B cell (primary cell): ENCODE results near the gene GFAP. TPM values are rescaled to one million over a fixed set of nuclear protein-coding genes. Genes with fewer than 3 reads are reported as not detected.

Source experiments
- ATAC-seq: fragments of 200-7000 bp; cut with Tn5 transposase; one replicate; pipeline ENCODE4 v1.10.0; 2021; ENCODE audit warnings: low read depth, mild to moderate bottlenecking, moderate number of reproducible peaks, moderate library complexity
- CTCF ChIA-PET: fragments of 350-600 bp; sonication (Branson Sonifier 250); formaldehyde crosslinking; loops from one replicate; lab custom pipeline; 2021; ENCODE audit warnings: antibody characterized with exemption, inconsistent platforms; lab: Charles Lee
- POLR2A ChIA-PET: fragments of 350-600 bp; sonication (Branson Sonifier 250); formaldehyde crosslinking; loops from one replicate; lab custom pipeline; 2021; ENCODE audit warnings: antibody characterized with exemption; lab: Charles Lee
- DNase-seq: peaks from one replicate; pipeline ENCODE4 v3.0.0; 2013
- H2AFZ ChIP-seq: 2 replicates; pipeline ENCODE4 v1.6.1; 2012; ENCODE audit warnings: mild to moderate bottlenecking, low read depth, low read length; ENCODE audit not compliant: insufficient read depth, poor library complexity, severe bottlenecking
- H3K27ac ChIP-seq, 2 donors: 1 replicate in 1 of 2; 2 replicates in 1 of 2; pipeline ENCODE4 v1.5.1; 2012 to 2013; ENCODE audit warnings: low read length in 2 of 2, mild to moderate bottlenecking in 2 of 2, moderate library complexity in 1 of 2
- H3K27me3 ChIP-seq, 4 experiments: fragments of 200-600 bp in 1 of 4; sonication (generic) in 1 of 4; replicated peaks in 1 of 4; 1 replicate in 2 of 4; 2 replicates in 2 of 4; pipeline versions ENCODE4 v1.6.1 to v1.7.0; 2013 to 2016; ENCODE audit warnings: low read length in 3 of 4, mild to moderate bottlenecking in 2 of 4, mixed read lengths in 1 of 4, moderate library complexity in 1 of 4; ENCODE audit not compliant: insufficient read depth in 4 of 4, control insufficient read depth in 3 of 4; ENCODE audit errors: control extremely low read depth in 1 of 4
- H3K36me3 ChIP-seq, 2 experiments: replicated peaks in 1 of 2; 1 replicate in 1 of 2; 2 replicates in 1 of 2; pipeline versions ENCODE4 v1.6.1 to v1.7.1; 2013; ENCODE audit warnings: low read length in 1 of 2; ENCODE audit not compliant: insufficient read depth in 2 of 2, control insufficient read depth in 1 of 2; ENCODE audit errors: control extremely low read depth in 1 of 2, extremely low read depth in 1 of 2
- H3K4me1 ChIP-seq, 2 donors: fragments of 200-600 bp in 1 of 2; sonication (generic) in 1 of 2; 1 replicate in 1 of 2; 2 replicates in 1 of 2; pipeline versions ENCODE4 v1.5.1 to v1.6.1; 2013 to 2017; ENCODE audit warnings: low read length in 2 of 2; ENCODE audit not compliant: control insufficient read depth in 2 of 2, insufficient read depth in 2 of 2
- H3K4me2 ChIP-seq: replicated peaks from 2 replicates; pipeline ENCODE3; 2012; ENCODE audit warnings: mild to moderate bottlenecking, low read depth, low read length; ENCODE audit not compliant: poor library complexity, severe bottlenecking
- H3K4me3 ChIP-seq, 5 experiments: fragments of 200-600 bp in 1 of 5; sonication (generic) in 1 of 5; 1 replicate in 3 of 5; 2 replicates in 2 of 5; pipeline versions ENCODE4 v1.5.1 to v1.7.0; 2011 to 2016; ENCODE audit warnings: low read length in 4 of 5, mild to moderate bottlenecking in 4 of 5, low read depth in 2 of 5, control low read depth in 1 of 5, moderate library complexity in 1 of 5; ENCODE audit not compliant: insufficient read depth in 1 of 5; ENCODE audit errors: control extremely low read depth in 1 of 5, extremely low read depth in 1 of 5
- H3K79me2 ChIP-seq: fragments of 200-600 bp; sonication (generic); one replicate; pipeline ENCODE4 v1.6.0; 2016; ENCODE audit warnings: low read length; ENCODE audit not compliant: control insufficient read depth, insufficient read depth
- H3K9ac ChIP-seq: fragments of 200-600 bp; sonication (generic); 2 replicates; pipeline ENCODE4 v1.6.1; 2017; ENCODE audit warnings: mild to moderate bottlenecking, low read length, moderate library complexity
- H3K9me3 ChIP-seq, 3 donors: one replicate each; pipeline versions ENCODE4 v1.6.1 to v1.7.1; 2013; ENCODE audit warnings: low read length in 2 of 3; ENCODE audit not compliant: control insufficient read depth in 2 of 3, insufficient read depth in 1 of 3; ENCODE audit errors: control extremely low read depth in 1 of 3
- H4K20me1 ChIP-seq: 2 replicates; pipeline ENCODE4 v1.6.0; 2012; ENCODE audit warnings: mild to moderate bottlenecking, low read length; ENCODE audit not compliant: insufficient read depth, control insufficient read depth, poor library complexity, severe bottlenecking
- H3K27ac Mint-ChIP-seq: one replicate; pipeline ENCODE4 v1.8.0; 2021; ENCODE audit warnings: mixed read lengths
- H3K27me3 Mint-ChIP-seq: one replicate; pipeline ENCODE4 v1.8.0; 2021; ENCODE audit warnings: mixed read lengths
- H3K4me1 Mint-ChIP-seq: one replicate; pipeline ENCODE4 v1.8.0; 2021; ENCODE audit warnings: mixed read lengths
- H3K4me3 Mint-ChIP-seq: one replicate; pipeline ENCODE4 v1.8.0; 2021; ENCODE audit warnings: mixed read lengths
- H3K9me3 Mint-ChIP-seq: one replicate; pipeline ENCODE4 v1.8.0; 2022; ENCODE audit warnings: mixed read lengths; ENCODE audit not compliant: insufficient read depth
- EZH2 ChIP-seq: IDR thresholded peaks from 2 replicates; pipeline ENCODE4 v1.6.1; 2012; ENCODE audit warnings: borderline replicate concordance, low read depth, mild to moderate bottlenecking, moderate library complexity, low read length; ENCODE audit not compliant: insufficient read depth, poor library complexity, severe bottlenecking
- WGBS: methylation state at CpG from one replicate; pipeline ENCODE4 v1.1.5; 2013; ENCODE audit warnings: missing lambda C conversion rate; ENCODE audit not compliant: insufficient coverage; 5-methylcytosine and 5-hydroxymethylcytosine counted together
- intact Hi-C: fragments of 100-400 bp; cut with micrococcal nuclease; formaldehyde crosslinking; loops from one replicate; pipeline ENCODE4 v1.10.0; 2022
- polyA plus RNA-seq: library from polyadenylated mRNA; depleted of rRNA; stranded (reverse); fragments of >200 nt; gene quantifications from 2 replicates; pipeline ENCODE4 v1.2.3, GENCODE V29; 2012
- total RNA-seq, 2 donors: library from RNA; stranded (reverse); fragments of 120-200 nt in 1 of 2; gene quantifications; 1 replicate in 1 of 2; 2 replicates in 1 of 2; pipeline versions ENCODE4 v1.2.3 to v1.2.4, GENCODE V29; 2013 to 2022
- TF ChIP-seq, protein P1 (sequence below): fragments of 200-600 bp; IDR thresholded peaks from one replicate; pipeline ENCODE4 v1.8.0; 2022; ENCODE audit warnings: antibody characterized with exemption, mild to moderate bottlenecking

GFAP gene
- total and polyA plus RNA-seq, 2 donors (not counting 1 experiment from before 2014, with no cell fraction given) = not detected

- DNase-seq = no peak
- H2AFZ ChIP-seq = no peak overlapping the region
- peaks cover 11% of the 10 kb centered on the region for H3K79me2 ChIP-seq
- Mint-ChIP-seq H3K4me3 (no peak overlapping the region), H3K27me3 (peaks cover 11% of the 10 kb centered on the region), H3K27ac (no peak overlapping the region), H3K4me1 (peaks cover 19% of the 10 kb centered on the region), H3K9me3 (no peaks in the 10 kb centered on the region)
- peaks cover 13 to 15% of the 10 kb centered on the region in 2 donors for H3K4me1 ChIP-seq
- WGBS = 93% methylated on average over 2 of the region's 8 CpGs
- intact Hi-C loops = no loop called here
- CTCF ChIA-PET = interaction anchor here (0.8 kb wide), 1 partner anchor 146 kb away, joined by 4 read pairs; no protein-coding TSS in a partner anchor
- ATAC-seq = no peak
- peaks cover 0 to 3% (median 0%) of the 10 kb centered on the region in 4 experiments for H3K27me3 ChIP-seq
- H3K36me3 ChIP-seq = no peaks in the 10 kb centered on the region
- H3K9me3 ChIP-seq = no peaks in the 10 kb centered on the region
- H3K27ac ChIP-seq = no peak overlapping the region
- no peak overlapping the region for H3K4me3 ChIP-seq
- H3K4me2 ChIP-seq = no peak overlapping the region
- no peak overlapping the region for H3K9ac ChIP-seq
- TF ChIP-seq, protein P1, sequence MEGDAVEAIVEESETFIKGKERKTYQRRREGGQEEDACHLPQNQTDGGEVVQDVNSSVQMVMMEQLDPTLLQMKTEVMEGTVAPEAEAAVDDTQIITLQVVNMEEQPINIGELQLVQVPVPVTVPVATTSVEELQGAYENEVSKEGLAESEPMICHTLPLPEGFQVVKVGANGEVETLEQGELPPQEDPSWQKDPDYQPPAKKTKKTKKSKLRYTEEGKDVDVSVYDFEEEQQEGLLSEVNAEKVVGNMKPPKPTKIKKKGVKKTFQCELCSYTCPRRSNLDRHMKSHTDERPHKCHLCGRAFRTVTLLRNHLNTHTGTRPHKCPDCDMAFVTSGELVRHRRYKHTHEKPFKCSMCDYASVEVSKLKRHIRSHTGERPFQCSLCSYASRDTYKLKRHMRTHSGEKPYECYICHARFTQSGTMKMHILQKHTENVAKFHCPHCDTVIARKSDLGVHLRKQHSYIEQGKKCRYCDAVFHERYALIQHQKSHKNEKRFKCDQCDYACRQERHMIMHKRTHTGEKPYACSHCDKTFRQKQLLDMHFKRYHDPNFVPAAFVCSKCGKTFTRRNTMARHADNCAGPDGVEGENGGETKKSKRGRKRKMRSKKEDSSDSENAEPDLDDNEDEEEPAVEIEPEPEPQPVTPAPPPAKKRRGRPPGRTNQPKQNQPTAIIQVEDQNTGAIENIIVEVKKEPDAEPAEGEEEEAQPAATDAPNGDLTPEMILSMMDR = no peak
- no peak for TF ChIP-seq EZH2
- POLR2A ChIA-PET = interaction anchor here (0.6 kb wide), 1 partner anchor 681 kb away, joined by 5 read pairs; no protein-coding TSS in a partner anchor
- H4K20me1 ChIP-seq = no peaks in the 10 kb centered on the region
Measured at GRCh38 chr17:44903012-44903685, 12.2 kb downstream of the GFAP start.

DNA sequence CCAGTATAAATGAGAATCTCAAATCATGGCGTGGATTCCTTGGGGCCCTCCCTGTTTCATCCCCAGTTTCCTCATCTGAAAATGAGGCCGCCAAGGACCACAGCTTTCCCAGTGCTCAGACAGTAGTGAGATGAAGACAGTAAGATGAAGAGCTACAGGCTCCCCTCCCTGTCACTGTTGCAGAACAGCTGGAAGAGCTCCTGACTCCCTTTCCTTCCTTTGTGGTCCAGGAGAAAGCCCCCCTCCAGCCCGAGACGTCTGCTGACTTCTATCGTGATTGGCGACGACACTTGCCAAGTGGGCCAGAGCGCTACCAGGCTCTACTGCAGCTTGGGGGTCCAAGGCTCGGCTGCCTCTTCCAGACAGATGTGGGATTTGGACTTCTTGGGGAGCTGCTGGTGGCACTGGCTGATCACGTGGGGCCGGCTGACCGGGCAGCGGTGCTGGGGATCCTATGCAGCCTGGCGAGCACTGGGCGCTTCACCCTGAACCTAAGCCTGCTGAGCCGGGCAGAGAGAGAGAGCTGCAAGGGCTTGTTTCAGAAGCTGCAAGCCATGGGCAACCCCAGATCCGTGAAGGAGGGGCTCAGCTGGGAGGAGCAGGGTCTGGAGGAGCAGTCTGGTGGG is 13.1 kb downstream of the GFAP start:
- no peak overlapping the region for H3K27ac Mint-ChIP-seq

More for the DNA sequence above, 13.1 kb downstream of the GFAP start:
- no peaks in the 10 kb centered on the region for H3K9me3 Mint-ChIP-seq
- WGBS = 93% methylated on average over 15 of the region's 17 CpGs
- no peak for ATAC-seq
- H3K9ac ChIP-seq = no peak overlapping the region
- no peak for DNase-seq
- peaks cover 0 to 3% (median 0%) of the 10 kb centered on the region in 4 experiments for H3K27me3 ChIP-seq
- no peaks in the 10 kb centered on the region for H4K20me1 ChIP-seq
- peaks cover 11% of the 10 kb centered on the region for H3K27me3 Mint-ChIP-seq
- no peak overlapping the region for H3K4me3 Mint-ChIP-seq
- ChIA-PET POLR2A (no interaction called here), CTCF (interaction anchor here (0.6 to 3.3 kb wide), 2 partner anchors 18 to 198 kb away, joined by 3 to 8 read pairs; no protein-coding TSS in a partner anchor)
- no peaks in the 10 kb centered on the region for H3K9me3 ChIP-seq
- H2AFZ ChIP-seq = no peak overlapping the region
- intact Hi-C loops = no loop called here
- peaks cover 13 to 22% of the 10 kb centered on the region in 2 donors for H3K4me1 ChIP-seq
- H3K4me3 ChIP-seq = no peak overlapping the region
- H3K4me2 ChIP-seq = no peak overlapping the region
- peaks cover 19% of the 10 kb centered on the region for H3K4me1 Mint-ChIP-seq
- no peak overlapping the region for H3K27ac ChIP-seq
- H3K36me3 ChIP-seq = no peaks in the 10 kb centered on the region
- TF ChIP-seq EZH2 = no peak
- TF ChIP-seq, protein P1 = no peak
- H3K79me2 ChIP-seq = peaks cover 20% of the 10 kb centered on the region
